HG02571 (cell line): ENCODE results near the gene REXO2.
A peak's percentile ranks its signal among the peaks of the same experiment; 100 is the strongest.

Experiments
- ATAC-seq: cut with Tn5 transposase; IDR thresholded peaks from one replicate; pipeline ENCODE4 v1.9.1; 2021; ENCODE audit warnings: mild to moderate bottlenecking, moderate library complexity; ENCODE audit not compliant: unreplicated experiment

REXO2 gene

DNA sequence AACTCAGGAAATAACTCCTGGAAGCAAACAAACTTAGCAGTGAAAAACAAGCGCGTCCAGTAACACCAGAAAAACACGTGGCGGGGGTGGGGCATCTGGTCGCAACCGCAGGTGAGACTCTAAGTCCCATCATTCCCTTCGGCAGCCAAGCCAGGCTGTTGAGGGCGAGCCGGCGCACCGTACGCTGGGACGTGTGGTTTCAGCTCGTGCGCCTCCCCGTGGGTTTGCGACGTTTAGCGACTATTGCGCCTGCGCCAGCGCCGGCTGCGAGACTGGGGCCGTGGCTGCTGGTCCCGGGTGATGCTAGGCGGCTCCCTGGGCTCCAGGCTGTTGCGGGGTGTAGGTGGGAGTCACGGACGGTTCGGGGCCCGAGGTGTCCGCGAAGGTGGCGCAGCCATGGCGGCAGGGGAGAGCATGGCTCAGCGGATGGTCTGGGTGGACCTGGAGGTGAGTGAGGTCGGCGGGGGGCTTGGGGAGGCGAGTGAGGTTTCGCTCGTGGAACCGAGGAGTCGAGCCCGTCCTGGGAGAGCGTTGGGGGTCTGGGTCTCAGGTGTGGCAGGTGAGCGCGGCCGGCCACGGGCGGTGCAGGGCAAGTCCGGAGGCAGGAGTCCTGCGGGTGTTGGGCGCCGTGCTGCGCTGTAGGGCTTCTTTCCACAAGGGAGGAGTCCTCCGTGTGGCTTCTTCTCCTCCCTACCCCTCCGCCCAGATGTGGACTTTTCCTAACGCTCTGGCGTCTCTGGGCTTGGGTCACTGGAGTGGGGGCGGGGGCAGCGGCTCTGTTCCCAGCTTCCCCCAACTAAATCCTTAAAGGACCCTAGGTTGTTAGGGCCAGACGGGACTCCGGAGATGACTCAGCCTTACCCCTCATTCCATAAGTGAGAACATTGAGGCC lies at the start of gene REXO2:
Gene REXO2 (plus strand): TSS at position 239 of the 892 bp plus-strand sequence. CDS start 62 bp downstream, at position 301.
- peak; percentile 99 for ATAC-seq

DNA sequence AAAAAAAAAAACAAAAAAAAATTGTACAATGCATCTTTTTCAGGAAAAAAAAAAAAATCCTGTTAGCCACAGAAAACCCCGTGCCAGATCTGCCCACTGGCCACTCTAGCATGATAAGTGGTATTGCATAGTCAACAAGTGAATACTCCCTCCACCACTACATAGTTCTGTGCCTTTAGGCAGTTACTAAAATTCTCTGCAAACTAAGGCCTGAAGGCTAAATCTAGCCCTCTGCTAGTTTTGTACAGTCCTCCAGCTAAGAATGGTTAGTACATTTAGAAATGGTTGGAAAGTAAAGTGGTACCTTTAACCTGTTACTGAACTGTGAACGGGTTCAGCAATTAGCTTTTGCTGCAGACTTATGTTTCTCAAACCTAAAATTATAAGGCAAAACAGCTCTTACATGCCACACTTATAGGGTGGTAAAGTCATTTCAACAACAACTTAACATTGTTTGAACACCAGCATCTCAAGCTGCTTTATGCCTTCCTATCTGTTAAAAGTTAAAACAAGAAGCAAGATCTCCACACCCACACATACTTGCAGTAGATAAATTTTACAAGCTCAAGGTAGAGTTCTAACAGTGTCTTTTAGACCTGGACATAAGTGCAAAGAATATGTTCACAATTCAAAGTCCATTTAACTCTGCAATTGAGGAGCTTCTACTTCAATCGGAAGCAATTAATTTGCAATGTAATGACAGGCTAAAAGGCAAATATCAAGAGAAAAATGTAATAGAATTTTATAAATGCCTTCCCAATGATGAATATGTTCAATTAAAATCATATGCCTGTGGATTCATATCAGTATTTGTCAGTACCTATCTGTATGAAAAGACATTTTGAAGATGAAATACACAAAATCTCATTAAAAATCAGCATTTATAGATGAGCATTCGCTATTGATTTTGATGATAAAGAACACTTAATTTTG lies 46.3 kb upstream of the REXO2 start:
- no peak for ATAC-seq

GRCh38 chr11:114395736-114396135 lies 43.5 kb upstream of the REXO2 start:
- ATAC-seq, result no peak

GRCh38 chr11:114396916-114397315 lies 42.4 kb upstream of the REXO2 start:
- no peak for ATAC-seq

DNA sequence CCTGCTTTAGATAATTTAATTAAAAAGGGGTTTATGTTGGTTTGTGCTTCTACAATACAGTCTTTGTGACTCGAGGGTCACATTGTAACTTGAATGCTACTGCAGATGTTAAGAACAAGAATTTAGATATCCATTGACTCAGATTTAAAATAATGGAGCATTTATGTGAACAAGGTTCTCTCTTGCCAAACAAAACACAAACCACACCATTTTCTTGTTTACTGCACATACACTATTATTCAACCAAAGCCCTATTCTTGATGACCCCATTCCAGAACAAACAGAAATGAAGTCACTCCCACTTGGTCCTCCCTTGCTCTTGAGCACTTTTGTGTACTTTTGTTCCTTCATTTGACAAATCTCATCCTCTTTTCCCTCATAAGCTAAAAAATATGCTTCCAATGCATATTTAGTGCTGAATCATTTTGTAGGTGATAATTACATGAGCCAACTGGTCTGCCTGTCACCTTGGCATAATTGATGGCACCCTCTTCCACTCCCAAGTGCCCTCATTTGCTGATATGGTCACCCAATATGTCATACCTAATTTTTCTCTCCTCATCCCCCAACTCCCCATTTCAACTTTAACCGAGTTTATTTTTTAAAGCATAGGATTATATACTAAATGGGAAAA lies 41.8 kb upstream of the REXO2 start:
- ATAC-seq, result no peak

DNA sequence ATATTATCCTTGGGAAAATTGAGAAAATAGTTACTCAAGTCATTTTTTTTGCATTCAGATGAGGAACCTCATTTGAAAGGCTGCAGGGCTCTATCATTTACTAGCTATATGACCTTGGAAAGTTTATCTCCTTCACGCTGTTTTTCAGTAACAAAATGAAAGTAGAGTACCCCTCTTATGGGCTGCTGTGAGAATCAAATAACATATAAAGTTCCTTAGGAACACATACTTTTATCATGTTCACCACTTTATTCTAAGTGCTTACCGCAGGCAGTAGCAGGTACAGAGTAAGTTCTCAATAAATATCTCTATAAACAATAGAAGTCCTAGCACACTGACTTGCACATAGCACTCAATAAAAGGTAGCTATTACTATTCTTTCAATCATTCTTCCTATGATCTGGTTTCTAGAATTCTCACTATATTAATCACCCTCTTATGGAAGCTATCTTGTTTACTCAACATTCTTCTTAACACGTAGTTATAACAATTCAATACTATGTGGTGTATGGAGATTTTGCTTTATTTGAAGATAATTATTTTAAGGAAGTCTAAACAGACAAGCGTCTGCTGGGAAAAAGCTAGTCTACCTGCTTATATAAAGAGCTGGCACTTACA lies 40.9 kb upstream of the REXO2 start:
- ATAC-seq, result no peak

DNA sequence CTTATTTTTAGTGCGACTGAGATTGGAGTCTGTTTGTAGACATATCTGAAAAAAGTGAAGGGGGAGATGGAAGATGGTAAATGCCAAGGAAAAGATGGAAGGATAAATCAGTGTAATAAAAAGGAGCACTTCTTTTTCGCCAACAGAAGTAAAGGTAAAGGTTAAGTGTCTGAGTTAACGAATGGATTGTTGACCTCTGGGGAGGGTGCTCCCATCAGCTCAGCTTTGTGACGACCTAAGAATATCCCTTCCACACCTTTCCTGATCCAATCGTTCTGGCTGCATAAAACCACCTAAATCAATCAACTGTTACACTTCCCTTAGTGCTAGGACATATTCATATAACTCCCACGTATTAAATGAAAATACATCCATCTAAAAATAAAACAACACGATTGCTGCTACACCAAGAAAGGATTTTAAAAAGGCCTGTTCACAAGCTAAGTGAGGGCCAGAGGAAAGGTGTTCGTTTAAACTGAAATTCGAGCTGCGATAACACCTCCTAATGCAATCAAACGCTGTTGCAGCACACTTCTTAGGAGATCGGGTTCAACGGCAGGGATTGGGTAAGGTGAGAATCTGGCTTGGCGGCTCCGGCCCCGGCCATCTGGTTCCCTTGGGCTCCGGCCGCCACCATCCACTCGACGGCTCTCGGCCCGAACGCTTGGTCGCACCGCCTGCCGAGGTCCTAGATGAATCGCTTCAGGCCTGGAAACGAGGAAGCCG lies 39.6 kb upstream of the REXO2 start:
- ATAC-seq, result peak; percentile 29

- ATAC-seq, result peak; percentile 98
Observed at GRCh38 chr11:114400216-114400914, 38.9 kb upstream of the REXO2 start, which contains the start of the genes C11orf71 and RBM7. Gene C11orf71, minus strand, starts transcription at chr11:114400511. Its CDS starts 180 bp downstream, at chr11:114400331. Gene RBM7, plus strand, starts transcription at chr11:114400666. Its CDS starts 6 bp downstream, at chr11:114400672.

DNA sequence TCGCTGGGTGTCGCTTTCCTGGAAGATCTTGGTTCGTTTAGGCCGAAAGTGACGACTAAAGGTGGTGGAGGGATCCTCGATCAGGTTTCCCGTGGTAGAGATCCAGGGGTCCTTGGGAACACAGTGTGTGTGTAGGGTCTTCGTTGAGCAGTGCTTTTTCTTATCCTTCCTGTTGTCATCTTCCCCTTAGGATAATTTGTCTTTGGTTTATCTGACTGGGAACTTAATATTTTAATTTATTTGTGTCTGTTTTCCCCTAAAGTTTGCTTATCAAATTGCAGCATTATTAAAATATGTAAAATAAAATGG lies 38.4 kb upstream of the REXO2 start:
- no peak for ATAC-seq

- no peak for ATAC-seq
Observed at GRCh38 chr11:114401311-114401710, 38.0 kb upstream of the REXO2 start.

DNA sequence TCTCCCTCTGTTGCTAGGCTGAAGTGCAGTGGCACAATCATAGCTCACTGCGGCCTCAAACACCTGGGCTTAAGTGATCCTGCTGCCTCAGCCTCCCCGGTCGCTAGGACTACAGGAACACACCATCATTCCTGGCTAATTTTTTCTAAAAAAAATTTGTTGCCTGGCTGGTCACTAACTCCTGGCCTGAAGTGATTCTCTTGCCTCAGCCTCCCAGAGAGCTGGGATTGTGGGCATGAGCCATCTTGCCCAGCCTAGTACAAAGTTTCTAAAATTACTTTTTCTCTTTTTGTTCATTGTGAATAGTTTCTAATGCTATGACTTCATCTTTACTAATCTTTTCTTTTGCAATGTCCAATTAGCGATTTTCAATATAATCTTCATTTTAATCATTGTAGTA lies 26.3 kb upstream of the REXO2 start:
- no peak for ATAC-seq

DNA sequence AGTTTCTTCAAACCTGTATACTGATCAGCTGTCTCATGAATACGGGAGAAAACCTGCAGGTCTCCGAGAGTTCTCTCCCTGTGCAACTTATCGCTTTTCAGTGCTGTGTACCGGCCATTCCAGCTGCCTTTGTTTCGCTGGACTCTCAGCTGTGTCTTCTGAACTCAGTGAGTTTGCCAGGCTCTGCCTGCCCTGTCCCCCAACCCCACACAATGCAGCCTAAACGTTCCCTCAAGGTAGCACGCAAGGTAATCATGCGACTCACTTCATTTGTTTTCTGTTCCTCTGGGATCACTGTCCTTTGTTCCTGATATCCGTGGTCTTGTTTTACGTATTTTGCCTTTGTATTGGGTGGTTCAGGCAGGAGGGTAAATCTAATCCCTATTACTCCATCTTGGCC lies 25.3 kb upstream of the REXO2 start:
- ATAC-seq, result no peak

- no peak for ATAC-seq
Observed at GRCh38 chr11:114416441-114416961, 22.8 kb upstream of the REXO2 start.

- no peak for ATAC-seq
Observed at GRCh38 chr11:114426280-114426679, 13.0 kb upstream of the REXO2 start.

- no peak for ATAC-seq
Observed at GRCh38 chr11:114430290-114430689, 9.0 kb upstream of the REXO2 start.

GRCh38 chr11:114432893-114433292 lies 6.4 kb upstream of the REXO2 start:
- ATAC-seq, result no peak

DNA sequence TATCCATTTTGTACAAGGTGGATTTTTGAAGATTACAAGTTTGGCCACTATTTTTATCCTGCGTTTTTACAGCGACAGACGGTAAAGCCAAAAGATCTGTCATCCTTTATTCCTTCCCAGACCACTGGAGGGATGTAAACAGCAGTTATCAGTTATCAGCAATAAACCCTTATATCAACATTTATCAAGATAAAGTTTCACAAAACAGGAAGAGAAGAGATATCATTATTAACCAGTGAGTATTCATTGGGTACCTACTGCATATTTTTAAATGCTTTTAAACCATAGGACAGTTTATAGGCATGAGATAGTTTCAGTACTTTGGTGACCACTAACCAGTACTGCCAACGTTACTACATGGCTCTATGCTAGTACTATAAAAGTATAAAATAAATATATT lies 5.9 kb upstream of the REXO2 start:
- no peak for ATAC-seq

GRCh38 chr11:114438303-114438702 lies 964 bp upstream of the REXO2 start:
- no peak for ATAC-seq
